KOPT-K1 (cell line): Measurements from ENCODE around the gene ACKR3.

ENCODE experiments used
- H3K27ac ChIP-seq: fragments of 200-600 bp; sonication (generic); 2 replicates; pipeline ENCODE4 v1.5.1; 2016; ENCODE audit warnings: antibody characterized with exemption, mild to moderate bottlenecking, low read depth, low read length; ENCODE audit not compliant: poor library complexity, severe bottlenecking
- H3K36me3 ChIP-seq: fragments of 200-600 bp; sonication (generic); 2 replicates; pipeline ENCODE4 v1.5.1; 2017; ENCODE audit warnings: antibody characterized with exemption, mild to moderate bottlenecking, low read length, moderate library complexity; ENCODE audit not compliant: insufficient read depth
- H3K9me3 ChIP-seq: fragments of 200-600 bp; sonication (generic); 2 replicates; pipeline ENCODE4 v1.5.1; 2017; ENCODE audit warnings: antibody characterized with exemption, low read length, mild to moderate bottlenecking; ENCODE audit not compliant: insufficient read depth, poor library complexity, severe bottlenecking

ACKR3 gene

GRCh38 chr2:236569573-236569973 lies at the start of gene ACKR3:
ACKR3 (plus strand) TSS chr2:236569825; CDS start chr2:236580466, 10,641 bp downstream.
- Histone ChIP-seq H3K27ac (no peak within 1 kb of the TSS), H3K9me3 (no peaks in the 10 kb centered on the region), H3K36me3 (no peaks in the 10 kb centered on the region)

- Histone ChIP-seq H3K36me3 (no peaks in the 10 kb centered on the region), H3K9me3 (no peaks in the 10 kb centered on the region), H3K27ac (no peak overlapping the region)
These were observed 48.1 kb upstream of the ACKR3 start for GRCh38 chr2:236521556-236521955.

GRCh38 chr2:236523249-236523648 lies 46.4 kb upstream of the ACKR3 start:
- H3K36me3 ChIP-seq: no peaks in the 10 kb centered on the region
- H3K9me3 ChIP-seq: no peaks in the 10 kb centered on the region
- H3K27ac ChIP-seq: no peak overlapping the region

GRCh38 chr2:236525411-236525997 lies 44.1 kb upstream of the ACKR3 start:
- Histone ChIP-seq H3K36me3 (no peaks in the 10 kb centered on the region), H3K9me3 (no peaks in the 10 kb centered on the region), H3K27ac (no peak overlapping the region)

GRCh38 chr2:236526455-236527158 lies 43.0 kb upstream of the ACKR3 start:
- H3K27ac ChIP-seq: no peak overlapping the region
- no peaks in the 10 kb centered on the region for H3K36me3 ChIP-seq
- no peaks in the 10 kb centered on the region for H3K9me3 ChIP-seq

- H3K9me3 ChIP-seq: no peaks in the 10 kb centered on the region
- H3K36me3 ChIP-seq: no peaks in the 10 kb centered on the region
- H3K27ac ChIP-seq: no peak overlapping the region
These were observed 42.4 kb upstream of the ACKR3 start for GRCh38 chr2:236527159-236527630.

GRCh38 chr2:236529606-236530005 lies 40.0 kb upstream of the ACKR3 start:
- no peak overlapping the region for H3K27ac ChIP-seq
- no peaks in the 10 kb centered on the region for H3K36me3 ChIP-seq
- no peaks in the 10 kb centered on the region for H3K9me3 ChIP-seq

GRCh38 chr2:236530512-236530911 lies 39.1 kb upstream of the ACKR3 start:
- Histone ChIP-seq H3K27ac (no peak overlapping the region), H3K9me3 (no peaks in the 10 kb centered on the region), H3K36me3 (no peaks in the 10 kb centered on the region)

GRCh38 chr2:236531195-236531594 lies 38.4 kb upstream of the ACKR3 start:
- no peaks in the 10 kb centered on the region for H3K9me3 ChIP-seq
- H3K27ac ChIP-seq: no peak overlapping the region
- H3K36me3 ChIP-seq: no peaks in the 10 kb centered on the region

GRCh38 chr2:236531996-236532395 lies 37.6 kb upstream of the ACKR3 start:
- no peaks in the 10 kb centered on the region for H3K9me3 ChIP-seq
- peak overlapping the region; percentile 25 for H3K27ac ChIP-seq
- H3K36me3 ChIP-seq: no peaks in the 10 kb centered on the region

GRCh38 chr2:236533343-236533742 lies 36.3 kb upstream of the ACKR3 start:
- Histone ChIP-seq H3K27ac (no peak overlapping the region), H3K9me3 (no peaks in the 10 kb centered on the region), H3K36me3 (no peaks in the 10 kb centered on the region)

GRCh38 chr2:236535024-236535423 lies 34.6 kb upstream of the ACKR3 start:
- Histone ChIP-seq H3K27ac (no peak overlapping the region), H3K9me3 (peaks cover 3% of the 10 kb centered on the region), H3K36me3 (peaks cover 4% of the 10 kb centered on the region)

GRCh38 chr2:236536727-236537398 lies 32.8 kb upstream of the ACKR3 start:
- peak overlapping the region; percentile 92 for H3K27ac ChIP-seq
- peaks cover 10% of the 10 kb centered on the region for H3K9me3 ChIP-seq
- peaks cover 15% of the 10 kb centered on the region for H3K36me3 ChIP-seq

- Histone ChIP-seq H3K9me3 (peaks cover 10% of the 10 kb centered on the region), H3K36me3 (peaks cover 15% of the 10 kb centered on the region), H3K27ac (peak overlapping the region; percentile 92)
These were observed 31.4 kb upstream of the ACKR3 start for GRCh38 chr2:236538242-236538641.

GRCh38 chr2:236541008-236541562 lies 28.5 kb upstream of the ACKR3 start:
- Histone ChIP-seq H3K9me3 (peaks cover 10% of the 10 kb centered on the region), H3K36me3 (peaks cover 15% of the 10 kb centered on the region), H3K27ac (no peak overlapping the region)
